ENCODE results near the gene MRPL18. TPM values are rescaled to one million over a fixed set of nuclear protein-coding genes. Genes with fewer than 3 reads are reported as not detected.
"Not testable (repeated sequence)": the region's sequence is repeated elsewhere in the genome, so short reads cannot be mapped to it uniquely, and the experiment has no call there.

Gene MRPL18
- polyA plus RNA-seq, 12 donors: 54.5 to 74.2 (median 66.3) TPM; not detected in 1

DNA sequence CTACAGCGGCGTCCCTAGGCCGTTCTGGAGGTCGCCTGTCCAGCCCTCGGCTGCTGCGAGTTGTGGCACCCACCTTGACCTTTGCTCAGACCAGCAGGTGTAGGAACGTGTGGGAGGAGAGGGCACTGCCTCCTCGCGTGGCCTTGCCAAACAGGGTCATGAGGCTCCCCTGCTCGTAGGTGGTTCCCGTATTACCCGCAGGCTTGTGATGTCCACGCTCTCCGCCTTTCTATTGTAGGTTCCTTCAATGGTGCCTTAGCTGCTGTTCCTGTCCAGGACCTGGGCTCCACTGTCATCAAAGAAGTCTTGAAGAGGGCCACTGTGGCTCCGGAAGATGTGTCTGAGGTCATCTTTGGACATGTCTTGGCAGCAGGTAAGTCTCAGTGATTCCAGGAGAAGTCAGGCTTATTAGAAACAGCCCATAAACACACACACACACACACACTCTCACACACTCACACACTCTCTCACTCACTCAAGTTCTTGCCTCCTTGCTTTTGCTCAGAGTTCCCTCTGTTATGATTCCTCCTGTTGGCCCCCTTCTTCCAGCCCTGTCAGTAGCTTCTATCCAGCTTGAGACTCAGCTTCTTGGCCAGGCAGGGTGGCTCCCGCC lies 27.5 kb upstream of the MRPL18 start:
- no peak for DNase-seq

DNA sequence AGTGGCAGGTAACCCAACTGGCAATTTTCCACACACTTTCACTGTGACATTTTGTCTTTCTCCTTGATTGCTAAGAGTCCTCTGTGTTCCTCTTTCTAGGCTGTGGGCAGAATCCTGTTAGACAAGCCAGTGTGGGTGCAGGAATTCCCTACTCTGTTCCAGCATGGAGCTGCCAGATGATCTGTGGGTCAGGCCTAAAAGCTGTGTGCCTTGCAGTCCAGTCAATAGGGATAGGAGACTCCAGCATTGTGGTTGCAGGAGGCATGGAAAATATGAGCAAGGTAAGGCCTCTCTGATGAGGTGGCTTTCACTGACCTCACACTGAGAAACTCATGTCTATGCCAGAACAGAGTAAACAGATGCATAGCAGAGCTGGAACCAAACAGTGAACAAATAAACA lies 23.4 kb upstream of the MRPL18 start:
- no peak for DNase-seq

DNA sequence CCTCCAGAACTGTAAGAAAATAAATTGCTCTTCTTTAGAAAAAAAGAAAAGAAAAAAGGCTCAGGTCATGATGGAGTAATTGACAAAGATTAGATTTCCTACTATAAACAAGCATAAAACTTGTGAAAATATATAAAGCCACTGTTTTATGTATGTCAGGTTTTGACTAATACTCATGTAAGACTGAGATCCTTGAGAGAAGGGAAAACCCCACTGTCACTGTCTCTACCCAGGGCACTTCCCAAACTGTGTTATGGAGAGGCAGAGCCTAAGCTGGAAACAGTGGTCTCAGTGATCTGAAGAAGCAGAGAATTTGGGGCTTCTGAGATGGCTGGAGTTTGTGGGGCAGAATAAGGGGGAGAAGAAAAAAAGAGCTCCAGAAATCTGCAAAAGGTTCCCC lies 20.8 kb upstream of the MRPL18 start:
- DNase-seq: no peak

DNA sequence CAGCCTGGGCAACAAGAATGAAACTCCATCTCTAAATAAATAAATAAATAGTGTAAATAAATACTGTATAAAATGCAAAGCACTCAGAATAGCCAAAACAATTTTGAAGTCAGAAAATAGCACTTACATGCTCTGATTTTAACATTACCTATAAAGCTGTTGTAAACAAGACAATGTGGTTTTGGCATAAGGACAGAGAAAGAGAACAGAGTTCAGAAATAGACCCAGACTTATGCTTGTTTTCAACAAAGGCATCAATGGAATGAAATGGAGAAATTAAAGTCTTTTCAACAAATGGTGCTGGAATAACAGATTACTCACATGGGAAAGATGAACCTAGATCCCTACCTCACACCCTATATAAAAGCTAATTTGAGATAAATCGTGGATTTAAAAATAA lies 18.1 kb upstream of the MRPL18 start:
- no peak for DNase-seq

DNA sequence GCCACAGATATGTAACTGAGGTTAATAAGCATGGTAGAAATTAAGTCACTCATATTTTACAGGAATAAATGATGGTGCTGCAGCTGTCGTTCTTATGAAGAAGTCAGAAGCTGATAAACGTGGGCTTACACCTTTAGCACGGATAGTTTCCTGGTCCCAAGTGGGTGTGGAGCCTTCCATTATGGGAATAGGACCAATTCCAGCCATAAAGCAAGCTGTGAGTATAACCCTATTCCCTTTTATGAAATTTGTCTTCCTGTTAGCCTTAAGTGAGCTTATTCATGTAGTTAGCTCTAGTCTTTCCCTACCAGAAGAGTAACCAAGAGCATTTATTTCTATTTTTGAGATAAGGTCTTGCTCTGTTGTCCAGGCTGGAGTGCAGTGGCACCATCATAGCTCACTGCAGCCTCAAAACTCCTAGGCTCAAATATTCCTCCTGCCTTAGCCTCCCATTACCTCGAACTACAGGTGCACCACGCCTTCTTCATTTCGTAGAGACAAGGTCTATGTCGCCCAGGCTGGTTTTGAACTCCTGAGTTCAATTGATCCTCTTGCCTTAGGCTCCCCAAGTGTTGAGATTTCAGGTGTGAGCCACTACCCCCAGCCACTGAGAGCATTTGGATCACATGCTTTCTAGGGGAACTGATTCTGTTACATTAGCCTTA lies 12.9 kb upstream of the MRPL18 start:
- no peak for DNase-seq

DNA sequence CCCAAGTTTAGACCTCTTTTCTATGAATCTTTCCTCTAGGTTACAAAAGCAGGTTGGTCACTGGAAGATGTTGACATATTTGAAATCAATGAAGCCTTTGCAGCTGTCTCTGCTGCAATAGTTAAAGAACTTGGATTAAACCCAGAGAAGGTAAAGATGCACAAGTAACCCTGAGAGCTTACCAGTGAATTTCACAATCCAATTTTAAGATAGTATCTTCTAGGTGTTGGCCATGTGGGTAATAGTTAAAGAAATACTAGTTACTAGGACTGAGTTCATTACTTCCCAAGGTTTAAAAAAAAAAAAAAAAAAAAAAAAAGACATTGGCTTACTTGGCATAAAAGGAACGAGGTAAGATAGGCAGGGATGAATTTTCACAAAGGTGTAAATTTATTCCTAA lies 12.1 kb upstream of the MRPL18 start:
- DNase-seq: no peak

DNA sequence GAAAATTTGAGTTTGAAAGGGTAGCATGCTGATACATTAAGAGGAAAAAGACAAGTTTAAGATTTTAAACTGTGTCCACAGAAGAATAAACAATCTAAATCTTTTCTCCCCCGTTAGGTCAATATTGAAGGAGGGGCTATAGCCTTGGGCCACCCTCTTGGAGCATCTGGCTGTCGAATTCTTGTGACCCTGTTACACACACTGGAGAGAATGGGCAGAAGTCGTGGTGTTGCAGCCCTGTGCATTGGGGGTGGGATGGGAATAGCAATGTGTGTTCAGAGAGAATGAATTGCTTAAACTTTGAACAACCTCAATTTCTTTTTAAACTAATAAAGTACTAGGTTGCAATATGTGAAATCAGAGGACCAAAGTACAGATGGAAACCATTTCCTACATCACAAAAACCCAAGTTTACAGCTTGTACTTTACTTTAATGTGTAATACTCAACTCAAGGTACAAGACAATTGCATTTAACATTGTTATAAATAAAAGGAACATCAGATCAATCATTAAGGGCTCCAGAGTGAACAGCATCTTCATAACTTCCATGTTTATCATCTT lies 11.6 kb upstream of the MRPL18 start:
- no peak for DNase-seq

DNA sequence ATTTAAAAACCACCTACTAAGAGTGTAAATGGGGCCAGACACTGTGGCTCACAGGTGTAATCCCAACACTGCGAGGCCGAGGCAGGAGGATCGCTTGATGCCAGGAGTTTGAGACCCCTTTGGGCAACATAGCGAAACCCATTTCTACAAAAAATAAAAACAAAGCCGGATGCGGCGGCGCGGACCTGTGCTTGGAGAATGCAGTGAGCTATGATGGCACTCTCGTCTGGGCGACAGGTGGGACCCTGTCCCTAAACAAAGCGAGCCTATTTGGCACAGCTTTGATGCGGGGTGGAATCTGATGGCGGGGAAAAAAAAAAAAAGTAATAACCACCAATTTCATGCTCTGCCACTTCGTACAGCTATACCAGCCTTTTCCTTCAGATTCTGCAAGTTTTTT lies 2.0 kb upstream of the MRPL18 start:
- DNase-seq: peak; percentile 2

DNA sequence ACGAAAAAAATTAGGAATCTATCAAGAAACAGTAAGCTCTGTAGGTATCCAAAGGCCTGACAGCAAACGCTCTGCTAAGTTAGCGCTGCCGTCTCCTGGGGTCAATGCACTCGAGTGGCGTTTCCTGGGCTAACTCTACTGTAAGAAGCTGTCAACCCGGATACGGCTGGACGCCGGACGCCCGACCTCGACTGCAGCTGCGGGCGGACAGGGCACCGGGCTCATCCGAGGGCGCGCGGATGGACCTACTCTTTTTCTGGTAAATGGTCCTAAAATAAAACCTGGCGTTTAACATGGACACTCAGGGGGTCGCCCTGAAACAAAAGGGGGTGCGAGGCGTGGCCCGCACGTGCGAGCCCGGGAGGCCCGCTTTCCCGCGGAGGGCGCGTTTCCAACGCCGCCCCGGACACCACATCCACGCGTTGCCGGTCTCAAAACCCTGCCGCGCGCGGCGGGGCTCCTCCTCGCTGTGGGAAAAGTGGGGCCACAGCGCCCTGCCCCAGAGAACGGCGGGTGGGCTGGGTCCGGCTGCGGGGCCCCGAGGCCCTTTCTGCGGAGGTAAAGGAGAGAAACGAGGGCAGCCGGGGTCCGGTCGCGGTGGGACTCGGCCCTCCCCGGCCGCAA lies 1.4 kb upstream of the MRPL18 start:
- peak; percentile 27 for DNase-seq

DNA sequence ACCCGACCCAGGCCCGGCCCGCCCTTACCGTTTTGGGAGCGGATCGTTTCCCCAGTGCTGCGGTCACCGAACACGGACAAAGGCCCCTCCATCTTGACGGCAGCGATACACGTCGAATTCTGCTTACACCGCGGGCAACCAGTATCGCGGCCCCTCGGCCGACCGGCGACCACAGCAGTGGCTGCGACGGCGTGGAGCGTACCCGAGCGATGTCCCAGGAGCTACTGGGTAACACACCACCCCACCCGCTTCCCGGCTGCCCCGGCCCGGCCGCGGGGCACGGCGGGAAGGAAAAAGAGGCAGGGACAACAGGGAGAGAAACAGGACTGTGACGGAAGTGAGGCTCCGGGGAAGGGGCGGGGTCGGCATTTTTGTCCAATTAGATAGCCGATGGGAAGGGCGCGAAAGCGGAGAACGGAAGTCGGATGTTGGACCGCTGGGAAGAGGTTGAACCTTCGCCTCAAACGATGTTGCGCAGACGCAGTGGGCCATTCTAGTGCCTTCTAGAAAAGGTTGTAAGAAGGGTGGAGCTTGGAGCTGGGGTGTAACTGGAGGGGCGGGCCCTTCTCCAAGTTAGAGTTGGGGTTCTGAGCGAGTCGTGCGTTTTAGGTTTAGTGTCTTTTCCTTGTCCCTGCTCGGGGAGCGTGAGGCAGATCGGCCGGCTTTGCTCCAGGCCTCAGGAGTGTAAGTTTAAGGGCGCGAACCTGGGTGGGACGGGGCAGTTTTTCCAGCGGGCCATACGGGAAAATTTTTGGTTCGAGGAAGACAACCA lies 704 bp upstream of the MRPL18 start, which contains the start of gene TCP1:
Gene TCP1 (minus strand): TSS at position 226 of the 772 bp plus-strand sequence. CDS start 134 bp downstream, at position 92.
- DNase-seq: peak; percentile 100

DNA sequence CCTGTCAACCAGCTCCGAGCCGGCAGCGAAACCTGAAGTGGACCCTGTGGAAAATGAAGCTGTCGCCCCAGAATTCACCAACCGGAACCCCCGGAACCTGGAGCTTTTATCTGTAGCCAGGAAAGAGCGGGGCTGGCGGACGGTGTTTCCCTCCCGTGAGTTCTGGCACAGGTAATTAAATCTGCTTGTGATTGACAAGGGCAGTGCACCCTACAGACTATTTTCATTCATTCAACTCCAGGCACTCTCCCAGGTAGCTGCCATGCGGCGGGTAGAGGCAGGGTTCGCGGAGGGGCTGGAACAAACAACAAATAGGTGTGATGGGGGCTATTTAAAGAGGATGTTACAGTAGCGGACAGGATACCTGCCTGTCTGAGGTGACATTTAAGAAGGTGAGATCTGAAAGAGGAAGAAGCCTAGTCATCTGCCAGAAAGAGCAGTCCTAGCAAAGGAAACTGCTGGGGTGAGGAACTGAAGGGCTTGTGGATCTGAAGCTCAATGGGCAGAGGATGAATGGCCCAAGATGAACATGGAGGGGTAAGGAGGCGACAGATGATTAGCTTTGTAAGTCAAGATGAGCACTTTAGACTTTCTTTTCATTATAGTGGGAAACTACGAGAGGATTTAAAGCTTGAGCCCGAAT lies 810 bp downstream of the MRPL18 start:
- peak; percentile 4 for DNase-seq

DNA sequence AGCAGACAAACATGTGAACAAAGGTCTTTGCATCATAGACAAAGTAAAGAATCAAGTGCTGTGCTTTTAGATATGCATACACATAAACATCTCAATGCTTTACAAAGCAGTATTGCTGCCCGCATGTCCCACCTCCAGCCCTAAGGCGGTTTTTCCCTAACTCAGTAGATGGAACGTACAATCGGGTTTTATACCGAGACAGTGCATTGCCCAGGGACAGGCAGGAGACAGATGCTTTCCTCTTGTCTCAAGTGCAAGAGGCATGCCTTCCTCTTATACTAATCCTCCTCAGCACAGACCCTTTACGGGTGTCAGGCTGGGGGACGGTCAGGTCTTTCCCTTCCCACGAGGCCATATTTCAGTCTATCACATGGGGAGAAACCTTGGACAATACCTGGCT lies 4.7 kb downstream of the MRPL18 start:
- DNase-seq: not testable (repeated sequence)

DNA sequence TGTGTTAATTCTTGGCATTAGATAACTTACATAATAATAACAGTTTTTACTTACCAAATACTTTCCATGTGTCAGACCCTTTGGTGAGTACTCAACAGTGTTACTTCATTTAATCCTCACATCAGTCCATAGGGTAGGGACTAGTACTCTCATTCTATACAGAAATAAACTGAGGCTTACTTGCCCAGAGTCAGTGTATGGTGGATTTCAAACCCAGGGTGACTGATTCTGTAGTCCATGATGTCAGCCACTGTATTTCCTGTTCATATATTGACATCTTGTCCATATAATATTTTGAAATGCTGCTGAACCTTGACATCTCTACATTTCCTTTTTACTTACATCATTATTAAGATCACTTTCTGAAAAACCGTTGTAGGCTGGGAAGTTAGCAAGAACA lies 7.3 kb downstream of the MRPL18 start:
- DNase-seq: no peak

DNA sequence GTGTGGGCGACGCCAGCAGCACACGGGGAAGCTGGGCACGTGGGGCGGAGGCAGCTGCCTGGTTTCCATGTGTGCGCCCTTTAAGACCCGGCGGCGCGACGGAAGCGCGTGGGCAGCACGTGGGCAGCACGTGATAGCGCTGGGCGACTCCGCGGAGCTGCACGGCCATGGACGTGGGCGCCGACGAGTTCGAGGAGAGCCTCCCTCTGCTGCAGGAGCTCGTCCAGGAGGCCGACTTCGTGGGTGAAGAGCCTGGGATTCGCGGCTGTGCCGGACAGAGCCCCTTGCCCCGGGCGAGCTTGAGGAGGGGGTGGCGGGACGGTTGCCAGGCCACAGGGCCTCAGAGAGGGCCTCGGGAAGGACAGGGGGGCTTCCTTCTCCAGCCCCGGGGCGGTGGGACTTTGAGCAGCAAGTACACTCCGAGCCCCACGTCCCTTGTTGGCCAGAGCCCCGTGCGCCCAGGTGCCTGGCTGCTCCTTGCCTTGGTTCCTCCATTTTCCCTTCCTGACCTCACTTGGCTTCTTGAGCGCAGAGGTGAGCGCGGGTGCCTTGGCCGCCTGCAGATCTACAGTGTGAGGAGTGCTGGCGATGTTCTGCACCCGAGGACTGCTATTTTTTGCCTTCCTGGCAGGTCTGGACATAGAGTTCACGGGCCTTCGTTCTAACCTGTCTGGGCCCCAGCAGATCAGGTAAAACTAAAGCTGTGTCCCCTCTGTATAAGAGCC lies 10.0 kb downstream of the MRPL18 start, which contains the start of gene PNLDC1:
Gene PNLDC1 (plus strand): TSS at position 136 of the 725 bp plus-strand sequence. CDS start 32 bp downstream, at position 168.
- no peak for DNase-seq

DNA sequence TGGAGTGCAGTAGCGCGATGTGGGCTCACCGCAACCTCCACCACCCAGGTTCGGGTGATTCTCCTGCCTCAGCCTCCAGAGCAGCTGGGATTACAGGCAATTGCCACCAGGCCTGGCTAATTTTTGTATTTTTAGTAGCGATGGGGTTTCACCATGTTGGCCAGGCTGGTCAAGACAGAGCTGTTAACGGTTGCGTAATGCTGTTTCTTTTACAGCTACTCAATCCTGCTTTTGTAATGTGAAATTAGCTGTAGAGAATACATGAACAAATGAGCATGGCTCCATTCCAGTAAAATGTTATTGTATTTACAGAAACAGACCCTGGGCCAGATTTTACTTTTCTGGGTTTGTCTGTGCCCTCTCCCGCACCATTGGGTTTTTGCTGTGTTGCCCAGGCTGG lies 11.7 kb downstream of the MRPL18 start:
- DNase-seq: no peak

DNA sequence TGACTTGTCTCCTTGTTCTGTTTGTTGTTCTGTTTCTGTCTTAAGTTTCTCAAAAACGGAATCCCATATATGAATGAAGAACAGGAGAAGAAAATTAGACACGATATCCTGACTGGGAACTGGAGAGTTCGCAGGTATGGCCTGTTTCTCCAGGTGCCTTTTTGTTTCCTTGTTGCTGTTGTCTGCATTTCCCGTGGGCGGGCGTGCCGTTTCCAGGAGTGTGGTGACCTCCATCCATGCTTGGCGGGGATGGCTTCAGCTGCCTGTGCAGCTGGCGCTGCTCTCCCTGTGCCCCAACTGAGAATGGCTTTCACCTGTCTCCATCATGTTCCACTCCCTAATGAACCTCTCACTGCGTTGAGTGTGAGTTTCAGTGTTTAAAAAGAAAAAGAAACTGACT lies 14.2 kb downstream of the MRPL18 start:
- no peak for DNase-seq

DNA sequence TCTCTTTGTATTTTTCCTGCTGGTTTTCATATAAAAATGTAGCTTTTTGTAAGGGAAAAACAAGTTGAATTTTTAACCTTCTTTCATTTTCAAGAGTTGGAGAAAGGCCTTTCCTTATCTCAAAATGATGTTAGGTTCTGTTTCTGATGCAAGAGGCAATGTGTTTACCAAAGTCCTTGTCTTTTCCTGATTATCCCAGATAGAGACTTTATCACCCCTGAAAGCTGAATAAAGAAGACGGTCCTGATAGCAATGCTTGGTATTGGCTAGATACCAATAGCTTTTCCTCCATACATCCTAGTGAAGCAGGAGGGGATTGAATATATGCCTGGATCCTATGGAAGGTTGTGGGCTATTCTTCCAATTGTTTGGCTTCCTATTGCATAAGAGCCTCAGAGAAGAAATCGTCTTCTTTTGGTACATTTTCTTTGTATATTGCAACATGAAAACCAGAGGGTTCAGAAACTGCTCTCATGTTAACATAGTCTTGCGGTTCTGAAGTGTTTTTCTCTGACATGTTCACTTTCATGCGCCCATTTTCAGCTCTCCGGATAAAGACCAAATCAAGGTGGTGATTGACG lies 15.3 kb downstream of the MRPL18 start:
- no peak for DNase-seq

DNA sequence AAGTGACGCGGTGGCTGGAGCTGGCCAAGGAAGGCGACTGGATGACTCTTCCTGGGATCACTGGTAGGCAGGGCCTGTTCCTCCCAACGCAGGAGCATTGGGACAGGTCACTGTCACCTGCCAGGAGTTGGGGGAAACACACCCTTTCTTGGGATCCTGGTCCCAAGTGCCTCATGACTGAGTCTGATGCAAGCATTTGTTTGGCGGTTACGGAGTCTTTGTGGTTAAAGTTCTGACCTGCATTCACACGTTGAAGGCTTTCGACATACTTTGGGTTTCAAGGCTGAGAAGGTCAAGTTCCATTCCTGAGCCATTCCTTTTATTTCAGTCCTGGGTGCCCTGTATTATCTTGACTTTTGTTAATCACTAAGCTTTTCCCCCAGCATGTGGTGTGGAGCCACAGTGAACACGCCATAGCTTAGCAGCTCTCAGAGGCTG lies 15.8 kb downstream of the MRPL18 start:
- DNase-seq: no peak

DNA sequence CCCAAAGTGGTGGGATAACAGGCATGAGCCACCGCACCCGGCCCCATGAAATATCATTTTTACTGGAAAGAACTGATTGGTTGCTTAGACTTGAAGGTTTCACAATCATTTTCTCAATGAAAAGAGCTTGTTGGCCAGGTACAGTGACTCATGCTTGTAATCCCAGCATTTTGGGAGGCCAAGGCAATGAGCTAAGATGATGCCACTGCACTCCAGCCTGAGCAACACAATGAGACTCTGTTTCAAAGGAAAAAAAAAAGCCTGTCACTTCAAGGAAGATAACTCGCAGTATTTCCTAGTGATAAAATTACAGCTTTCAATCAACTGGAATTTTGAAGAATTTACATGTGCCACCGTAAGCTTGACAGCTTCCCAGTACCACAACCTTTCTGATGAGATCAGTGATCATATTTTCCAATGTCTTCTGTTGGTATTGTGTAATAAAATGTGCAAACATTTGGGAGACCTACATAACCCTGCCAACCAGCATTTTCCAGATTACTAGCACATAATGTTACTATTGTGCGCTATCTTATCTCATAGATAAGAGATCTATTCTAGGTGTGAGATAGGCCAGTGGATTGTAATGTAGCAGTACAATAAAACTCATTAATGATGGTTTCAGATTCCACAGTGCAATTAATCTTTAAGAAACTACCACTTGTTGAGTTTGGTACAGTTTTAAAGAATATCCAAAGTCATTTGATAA lies 17.0 kb downstream of the MRPL18 start:
- no peak for DNase-seq

DNA sequence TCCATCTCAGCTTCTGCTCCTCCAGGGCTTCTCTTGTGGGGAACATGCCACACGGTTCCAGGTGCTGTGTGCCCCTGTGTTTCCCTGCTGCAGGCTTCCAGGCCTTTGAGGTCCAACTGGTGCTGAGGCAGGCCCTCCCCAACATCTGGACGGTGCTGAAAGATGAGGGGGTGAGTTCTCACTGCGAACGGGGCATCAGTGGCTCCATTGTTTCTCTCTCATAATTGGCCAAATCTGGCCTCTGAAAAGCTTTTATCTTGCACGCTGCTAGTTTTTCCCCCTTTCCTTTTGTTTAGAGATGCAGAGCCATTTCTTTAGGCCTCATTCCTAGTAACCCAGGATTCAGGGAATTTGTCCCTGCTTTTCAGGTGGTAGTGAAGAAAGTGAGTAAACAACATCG lies 18.4 kb downstream of the MRPL18 start:
- DNase-seq: no peak
